GM23338 (cell line): Measurements from ENCODE around the gene SNRPA1. TPM values are rescaled to one million over a fixed set of nuclear protein-coding genes. Genes with fewer than 3 reads are reported as not detected.

ENCODE experiments used
- CREB1 ChIP-seq: fragments of 250-450 bp; sonication (Bioruptor Pico); IDR thresholded peaks from 2 replicates; pipeline ENCODE4 v1.5.0; 2020; ENCODE audit warnings: low read depth, mild to moderate bottlenecking, moderate library complexity
- EZH2 ChIP-seq: fragments of 200-600 bp; sonication (generic); IDR thresholded peaks from one replicate; pipeline ENCODE4 v1.8.0; 2017; ENCODE audit warnings: antibody characterized with exemption, mild to moderate bottlenecking, low read depth; ENCODE audit not compliant: unreplicated experiment
- EZH2phosphoT487 ChIP-seq: fragments of 200-600 bp; sonication (generic); IDR thresholded peaks from one replicate; pipeline ENCODE4 v1.8.1; 2018; ENCODE audit warnings: antibody characterized with exemption; ENCODE audit not compliant: unreplicated experiment
- JUNB ChIP-seq: IDR thresholded peaks from one replicate; pipeline ENCODE4 v1.6.1; 2016; ENCODE audit warnings: antibody characterized with exemption; ENCODE audit not compliant: unreplicated experiment
- POLR2AphosphoS5 ChIP-seq: IDR thresholded peaks from 2 replicates; pipeline ENCODE4 v1.6.1; 2016; ENCODE audit warnings: antibody characterized with exemption, low read depth
- ZNF331 ChIP-seq: fragments of 250-450 bp; sonication (Bioruptor Pico); IDR thresholded peaks from 2 replicates; pipeline ENCODE4 v1.5.0; 2020; ENCODE audit warnings: low read depth, mild to moderate bottlenecking, moderate library complexity
- polyA plus RNA-seq: library from polyadenylated mRNA; unstranded; fragments of >200 nt; fragmentation: Nextera tagmentation; extraction: Ambion mirVana; gene quantifications from 2 replicates; pipeline ENCODE4 v1.2.1, GENCODE V29; 2016
- total RNA-seq: library from RNA; depleted of rRNA; stranded (reverse); fragments of >200 nt; shearing (Covaris generic); gene quantifications from 2 replicates; pipeline ENCODE4 v1.2.3, GENCODE V29; 2014
- TF ChIP-seq, protein P1 (sequence below): fragments of 250-450 bp; sonication (Bioruptor Pico); IDR thresholded peaks from 2 replicates; pipeline ENCODE4 v1.5.0; 2020; ENCODE audit warnings: mild to moderate bottlenecking, moderate library complexity
- TF ChIP-seq, protein P2 (sequence below): IDR thresholded peaks from 2 replicates; pipeline ENCODE4 v1.6.1; 2016; ENCODE audit warnings: antibody characterized with exemption
- TF ChIP-seq, protein P3 (sequence below), 2 experiments: fragments of 200-600 bp in 1 of 2; sonication (generic) in 1 of 2; conservative IDR thresholded peaks; 2 replicates each; pipeline versions ENCODE4 v1.5.1 to v1.6.1; 2016 to 2017; ENCODE audit warnings: antibody characterized with exemption in 2 of 2, low read depth in 2 of 2, mild to moderate bottlenecking in 2 of 2, moderate library complexity in 1 of 2
- TF ChIP-seq, protein P4 (sequence below): IDR thresholded peaks from one replicate; pipeline ENCODE4 v1.6.1; 2018; ENCODE audit warnings: antibody characterized with exemption; ENCODE audit not compliant: unreplicated experiment

SNRPA1 gene
- total and polyA plus RNA-seq, 2 experiments from 2014 or later: 170 to 361 TPM

DNA sequence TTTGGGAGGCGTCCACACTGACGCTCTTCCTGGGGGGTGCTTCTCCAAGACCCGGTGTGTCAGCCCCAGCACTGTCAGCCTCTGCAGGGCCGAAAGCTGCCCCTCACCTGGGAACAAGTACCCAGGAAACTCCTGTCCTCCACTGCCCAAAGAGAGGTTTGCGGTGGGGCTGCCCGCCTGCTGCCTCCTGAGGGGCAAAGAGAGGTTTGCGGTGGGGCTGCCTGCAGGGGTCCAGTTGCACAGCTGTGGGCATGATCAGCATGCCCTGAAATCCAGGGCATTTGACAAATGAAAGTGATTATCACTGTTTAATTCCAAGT is 15.1 kb upstream of the SNRPA1 start (continued):
- TF ChIP-seq, protein P1, sequence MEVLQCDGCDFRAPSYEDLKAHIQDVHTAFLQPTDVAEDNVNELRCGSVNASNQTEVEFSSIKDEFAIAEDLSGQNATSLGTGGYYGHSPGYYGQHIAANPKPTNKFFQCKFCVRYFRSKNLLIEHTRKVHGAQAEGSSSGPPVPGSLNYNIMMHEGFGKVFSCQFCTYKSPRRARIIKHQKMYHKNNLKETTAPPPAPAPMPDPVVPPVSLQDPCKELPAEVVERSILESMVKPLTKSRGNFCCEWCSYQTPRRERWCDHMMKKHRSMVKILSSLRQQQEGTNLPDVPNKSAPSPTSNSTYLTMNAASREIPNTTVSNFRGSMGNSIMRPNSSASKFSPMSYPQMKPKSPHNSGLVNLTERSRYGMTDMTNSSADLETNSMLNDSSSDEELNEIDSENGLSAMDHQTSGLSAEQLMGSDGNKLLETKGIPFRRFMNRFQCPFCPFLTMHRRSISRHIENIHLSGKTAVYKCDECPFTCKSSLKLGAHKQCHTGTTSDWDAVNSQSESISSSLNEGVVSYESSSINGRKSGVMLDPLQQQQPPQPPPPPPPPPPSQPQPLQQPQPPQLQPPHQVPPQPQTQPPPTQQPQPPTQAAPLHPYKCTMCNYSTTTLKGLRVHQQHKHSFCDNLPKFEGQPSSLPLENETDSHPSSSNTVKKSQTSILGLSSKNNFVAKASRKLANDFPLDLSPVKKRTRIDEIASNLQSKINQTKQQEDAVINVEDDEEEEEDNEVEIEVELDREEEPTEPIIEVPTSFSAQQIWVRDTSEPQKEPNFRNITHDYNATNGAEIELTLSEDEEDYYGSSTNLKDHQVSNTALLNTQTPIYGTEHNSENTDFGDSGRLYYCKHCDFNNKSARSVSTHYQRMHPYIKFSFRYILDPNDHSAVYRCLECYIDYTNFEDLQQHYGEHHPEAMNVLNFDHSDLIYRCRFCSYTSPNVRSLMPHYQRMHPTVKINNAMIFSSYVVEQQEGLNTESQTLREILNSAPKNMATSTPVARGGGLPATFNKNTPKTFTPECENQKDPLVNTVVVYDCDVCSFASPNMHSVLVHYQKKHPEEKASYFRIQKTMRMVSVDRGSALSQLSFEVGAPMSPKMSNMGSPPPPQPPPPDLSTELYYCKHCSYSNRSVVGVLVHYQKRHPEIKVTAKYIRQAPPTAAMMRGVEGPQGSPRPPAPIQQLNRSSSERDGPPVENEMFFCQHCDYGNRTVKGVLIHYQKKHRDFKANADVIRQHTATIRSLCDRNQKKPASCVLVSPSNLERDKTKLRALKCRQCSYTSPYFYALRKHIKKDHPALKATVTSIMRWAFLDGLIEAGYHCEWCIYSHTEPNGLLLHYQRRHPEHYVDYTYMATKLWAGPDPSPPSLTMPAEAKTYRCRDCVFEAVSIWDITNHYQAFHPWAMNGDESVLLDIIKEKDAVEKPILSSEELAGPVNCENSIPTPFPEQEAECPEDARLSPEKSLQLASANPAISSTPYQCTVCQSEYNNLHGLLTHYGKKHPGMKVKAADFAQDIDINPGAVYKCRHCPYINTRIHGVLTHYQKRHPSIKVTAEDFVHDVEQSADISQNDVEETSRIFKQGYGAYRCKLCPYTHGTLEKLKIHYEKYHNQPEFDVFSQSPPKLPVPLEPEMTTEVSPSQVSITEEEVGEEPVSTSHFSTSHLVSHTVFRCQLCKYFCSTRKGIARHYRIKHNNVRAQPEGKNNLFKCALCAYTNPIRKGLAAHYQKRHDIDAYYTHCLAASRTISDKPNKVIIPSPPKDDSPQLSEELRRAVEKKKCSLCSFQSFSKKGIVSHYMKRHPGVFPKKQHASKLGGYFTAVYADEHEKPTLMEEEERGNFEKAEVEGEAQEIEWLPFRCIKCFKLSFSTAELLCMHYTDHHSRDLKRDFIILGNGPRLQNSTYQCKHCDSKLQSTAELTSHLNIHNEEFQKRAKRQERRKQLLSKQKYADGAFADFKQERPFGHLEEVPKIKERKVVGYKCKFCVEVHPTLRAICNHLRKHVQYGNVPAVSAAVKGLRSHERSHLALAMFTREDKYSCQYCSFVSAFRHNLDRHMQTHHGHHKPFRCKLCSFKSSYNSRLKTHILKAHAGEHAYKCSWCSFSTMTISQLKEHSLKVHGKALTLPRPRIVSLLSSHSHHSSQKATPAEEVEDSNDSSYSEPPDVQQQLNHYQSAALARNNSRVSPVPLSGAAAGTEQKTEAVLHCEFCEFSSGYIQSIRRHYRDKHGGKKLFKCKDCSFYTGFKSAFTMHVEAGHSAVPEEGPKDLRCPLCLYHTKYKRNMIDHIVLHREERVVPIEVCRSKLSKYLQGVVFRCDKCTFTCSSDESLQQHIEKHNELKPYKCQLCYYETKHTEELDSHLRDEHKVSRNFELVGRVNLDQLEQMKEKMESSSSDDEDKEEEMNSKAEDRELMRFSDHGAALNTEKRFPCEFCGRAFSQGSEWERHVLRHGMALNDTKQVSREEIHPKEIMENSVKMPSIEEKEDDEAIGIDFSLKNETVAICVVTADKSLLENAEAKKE: no peak
- TF ChIP-seq, protein P2, sequence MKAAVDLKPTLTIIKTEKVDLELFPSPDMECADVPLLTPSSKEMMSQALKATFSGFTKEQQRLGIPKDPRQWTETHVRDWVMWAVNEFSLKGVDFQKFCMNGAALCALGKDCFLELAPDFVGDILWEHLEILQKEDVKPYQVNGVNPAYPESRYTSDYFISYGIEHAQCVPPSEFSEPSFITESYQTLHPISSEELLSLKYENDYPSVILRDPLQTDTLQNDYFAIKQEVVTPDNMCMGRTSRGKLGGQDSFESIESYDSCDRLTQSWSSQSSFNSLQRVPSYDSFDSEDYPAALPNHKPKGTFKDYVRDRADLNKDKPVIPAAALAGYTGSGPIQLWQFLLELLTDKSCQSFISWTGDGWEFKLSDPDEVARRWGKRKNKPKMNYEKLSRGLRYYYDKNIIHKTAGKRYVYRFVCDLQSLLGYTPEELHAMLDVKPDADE: no peak
- TF ChIP-seq, protein P3, sequence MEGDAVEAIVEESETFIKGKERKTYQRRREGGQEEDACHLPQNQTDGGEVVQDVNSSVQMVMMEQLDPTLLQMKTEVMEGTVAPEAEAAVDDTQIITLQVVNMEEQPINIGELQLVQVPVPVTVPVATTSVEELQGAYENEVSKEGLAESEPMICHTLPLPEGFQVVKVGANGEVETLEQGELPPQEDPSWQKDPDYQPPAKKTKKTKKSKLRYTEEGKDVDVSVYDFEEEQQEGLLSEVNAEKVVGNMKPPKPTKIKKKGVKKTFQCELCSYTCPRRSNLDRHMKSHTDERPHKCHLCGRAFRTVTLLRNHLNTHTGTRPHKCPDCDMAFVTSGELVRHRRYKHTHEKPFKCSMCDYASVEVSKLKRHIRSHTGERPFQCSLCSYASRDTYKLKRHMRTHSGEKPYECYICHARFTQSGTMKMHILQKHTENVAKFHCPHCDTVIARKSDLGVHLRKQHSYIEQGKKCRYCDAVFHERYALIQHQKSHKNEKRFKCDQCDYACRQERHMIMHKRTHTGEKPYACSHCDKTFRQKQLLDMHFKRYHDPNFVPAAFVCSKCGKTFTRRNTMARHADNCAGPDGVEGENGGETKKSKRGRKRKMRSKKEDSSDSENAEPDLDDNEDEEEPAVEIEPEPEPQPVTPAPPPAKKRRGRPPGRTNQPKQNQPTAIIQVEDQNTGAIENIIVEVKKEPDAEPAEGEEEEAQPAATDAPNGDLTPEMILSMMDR (conservative IDR thresholded peaks at IDR 0.05; ENCODE audit: low read depth in 2 of 2): no peak
- TF ChIP-seq CREB1 (CRISPR knock-in tag) (no peak), JUNB (no peak), POLR2AphosphoS5 (no peak), EZH2phosphoT487 (no peak), EZH2 (no peak), ZNF331 (CRISPR knock-in tag) (no peak)
- TF ChIP-seq, protein P4, sequence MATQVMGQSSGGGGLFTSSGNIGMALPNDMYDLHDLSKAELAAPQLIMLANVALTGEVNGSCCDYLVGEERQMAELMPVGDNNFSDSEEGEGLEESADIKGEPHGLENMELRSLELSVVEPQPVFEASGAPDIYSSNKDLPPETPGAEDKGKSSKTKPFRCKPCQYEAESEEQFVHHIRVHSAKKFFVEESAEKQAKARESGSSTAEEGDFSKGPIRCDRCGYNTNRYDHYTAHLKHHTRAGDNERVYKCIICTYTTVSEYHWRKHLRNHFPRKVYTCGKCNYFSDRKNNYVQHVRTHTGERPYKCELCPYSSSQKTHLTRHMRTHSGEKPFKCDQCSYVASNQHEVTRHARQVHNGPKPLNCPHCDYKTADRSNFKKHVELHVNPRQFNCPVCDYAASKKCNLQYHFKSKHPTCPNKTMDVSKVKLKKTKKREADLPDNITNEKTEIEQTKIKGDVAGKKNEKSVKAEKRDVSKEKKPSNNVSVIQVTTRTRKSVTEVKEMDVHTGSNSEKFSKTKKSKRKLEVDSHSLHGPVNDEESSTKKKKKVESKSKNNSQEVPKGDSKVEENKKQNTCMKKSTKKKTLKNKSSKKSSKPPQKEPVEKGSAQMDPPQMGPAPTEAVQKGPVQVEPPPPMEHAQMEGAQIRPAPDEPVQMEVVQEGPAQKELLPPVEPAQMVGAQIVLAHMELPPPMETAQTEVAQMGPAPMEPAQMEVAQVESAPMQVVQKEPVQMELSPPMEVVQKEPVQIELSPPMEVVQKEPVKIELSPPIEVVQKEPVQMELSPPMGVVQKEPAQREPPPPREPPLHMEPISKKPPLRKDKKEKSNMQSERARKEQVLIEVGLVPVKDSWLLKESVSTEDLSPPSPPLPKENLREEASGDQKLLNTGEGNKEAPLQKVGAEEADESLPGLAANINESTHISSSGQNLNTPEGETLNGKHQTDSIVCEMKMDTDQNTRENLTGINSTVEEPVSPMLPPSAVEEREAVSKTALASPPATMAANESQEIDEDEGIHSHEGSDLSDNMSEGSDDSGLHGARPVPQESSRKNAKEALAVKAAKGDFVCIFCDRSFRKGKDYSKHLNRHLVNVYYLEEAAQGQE: no peak
